Bronchial epithelial cell (primary cell): Measurements from ENCODE around the gene NRP2. TPM values are rescaled to one million over a fixed set of nuclear protein-coding genes. Genes with fewer than 3 reads are reported as not detected.
A peak's percentile ranks its signal among the peaks of the same experiment; 100 is the strongest.

Source experiments
- DNase-seq: peaks from one replicate; pipeline ENCODE4 v3.0.0-alpha.2; 2010; ENCODE audit warnings: low read depth
- FAIRE-seq: peaks from 2 replicates; lab custom pipeline; 2011; peaks lifted over from hg19 to GRCh38; lab: Jason Lieb, UNC
- H3K27me3 ChIP-seq: 2 replicates; pipeline ENCODE4 v1.5.1; 2011; ENCODE audit warnings: low read length; ENCODE audit not compliant: control insufficient read depth, insufficient read depth
- H3K36me3 ChIP-seq: 2 replicates; pipeline ENCODE4 v1.5.1; 2011; ENCODE audit warnings: low read length; ENCODE audit not compliant: control insufficient read depth, insufficient read depth
- H3K4me3 ChIP-seq: 2 replicates; pipeline ENCODE4 v1.5.1; 2011; ENCODE audit warnings: mild to moderate bottlenecking, low read depth, low read length, control low read depth
- total RNA-seq: library from RNA; depleted of rRNA; stranded (reverse); fragments of >200 nt; gene quantifications from 2 replicates; pipeline ENCODE4 v1.2.1, GENCODE V29; 2014
- TF ChIP-seq, protein P1 (sequence below): IDR thresholded peaks from 2 replicates; pipeline ENCODE4 v1.5.1; 2011; ENCODE audit warnings: mild to moderate bottlenecking, moderate library complexity, low read length, control low read depth, inconsistent platforms; ENCODE audit not compliant: insufficient read depth, severe bottlenecking

The NRP2 gene
- total RNA-seq, 1 donor from 2014 or later = 21.3 TPM

DNA sequence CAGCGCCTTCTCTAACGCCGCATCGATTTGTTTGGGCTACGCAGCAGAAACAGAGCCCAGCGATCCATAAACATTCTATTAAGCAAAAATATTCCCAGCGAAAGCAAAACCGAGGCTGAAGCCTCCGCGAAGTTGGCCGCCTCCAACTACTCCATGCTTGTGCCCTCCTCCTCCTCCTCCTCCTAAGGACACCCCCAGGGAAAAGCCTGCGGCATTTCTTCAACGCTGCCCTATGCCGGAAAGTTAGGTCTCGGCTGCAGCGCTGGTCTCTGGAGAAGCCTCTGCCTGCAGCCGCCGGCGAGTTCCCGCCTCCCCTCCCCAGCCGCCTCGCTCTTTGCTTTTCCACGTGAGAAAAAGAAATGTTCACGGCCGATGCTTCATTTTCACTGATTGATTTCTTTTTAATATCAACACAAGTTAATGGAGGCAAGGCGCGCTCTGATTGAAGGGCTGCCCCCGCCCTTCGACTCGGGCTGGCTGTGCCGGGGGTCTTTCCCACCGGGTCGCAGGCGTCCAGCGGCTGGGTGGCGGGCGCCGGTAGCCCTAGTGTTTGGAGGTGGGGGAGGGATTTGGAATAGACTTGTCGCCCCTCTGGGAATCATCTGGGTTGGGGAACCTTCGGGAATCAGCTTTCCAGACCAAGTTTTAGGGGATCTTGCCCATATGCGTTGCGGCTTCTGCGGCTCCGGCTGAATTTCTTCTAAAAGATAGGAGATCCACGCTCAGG lies 3.9 kb downstream of the NRP2 start:
- Histone ChIP-seq H3K4me3 (peak overlapping the region; percentile 67), H3K27me3 (no peaks in the 10 kb centered on the region), H3K36me3 (no peaks in the 10 kb centered on the region)
- no peak for DNase-seq
- TF ChIP-seq, protein P1, sequence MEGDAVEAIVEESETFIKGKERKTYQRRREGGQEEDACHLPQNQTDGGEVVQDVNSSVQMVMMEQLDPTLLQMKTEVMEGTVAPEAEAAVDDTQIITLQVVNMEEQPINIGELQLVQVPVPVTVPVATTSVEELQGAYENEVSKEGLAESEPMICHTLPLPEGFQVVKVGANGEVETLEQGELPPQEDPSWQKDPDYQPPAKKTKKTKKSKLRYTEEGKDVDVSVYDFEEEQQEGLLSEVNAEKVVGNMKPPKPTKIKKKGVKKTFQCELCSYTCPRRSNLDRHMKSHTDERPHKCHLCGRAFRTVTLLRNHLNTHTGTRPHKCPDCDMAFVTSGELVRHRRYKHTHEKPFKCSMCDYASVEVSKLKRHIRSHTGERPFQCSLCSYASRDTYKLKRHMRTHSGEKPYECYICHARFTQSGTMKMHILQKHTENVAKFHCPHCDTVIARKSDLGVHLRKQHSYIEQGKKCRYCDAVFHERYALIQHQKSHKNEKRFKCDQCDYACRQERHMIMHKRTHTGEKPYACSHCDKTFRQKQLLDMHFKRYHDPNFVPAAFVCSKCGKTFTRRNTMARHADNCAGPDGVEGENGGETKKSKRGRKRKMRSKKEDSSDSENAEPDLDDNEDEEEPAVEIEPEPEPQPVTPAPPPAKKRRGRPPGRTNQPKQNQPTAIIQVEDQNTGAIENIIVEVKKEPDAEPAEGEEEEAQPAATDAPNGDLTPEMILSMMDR = no peak
- FAIRE-seq = no peak

DNA sequence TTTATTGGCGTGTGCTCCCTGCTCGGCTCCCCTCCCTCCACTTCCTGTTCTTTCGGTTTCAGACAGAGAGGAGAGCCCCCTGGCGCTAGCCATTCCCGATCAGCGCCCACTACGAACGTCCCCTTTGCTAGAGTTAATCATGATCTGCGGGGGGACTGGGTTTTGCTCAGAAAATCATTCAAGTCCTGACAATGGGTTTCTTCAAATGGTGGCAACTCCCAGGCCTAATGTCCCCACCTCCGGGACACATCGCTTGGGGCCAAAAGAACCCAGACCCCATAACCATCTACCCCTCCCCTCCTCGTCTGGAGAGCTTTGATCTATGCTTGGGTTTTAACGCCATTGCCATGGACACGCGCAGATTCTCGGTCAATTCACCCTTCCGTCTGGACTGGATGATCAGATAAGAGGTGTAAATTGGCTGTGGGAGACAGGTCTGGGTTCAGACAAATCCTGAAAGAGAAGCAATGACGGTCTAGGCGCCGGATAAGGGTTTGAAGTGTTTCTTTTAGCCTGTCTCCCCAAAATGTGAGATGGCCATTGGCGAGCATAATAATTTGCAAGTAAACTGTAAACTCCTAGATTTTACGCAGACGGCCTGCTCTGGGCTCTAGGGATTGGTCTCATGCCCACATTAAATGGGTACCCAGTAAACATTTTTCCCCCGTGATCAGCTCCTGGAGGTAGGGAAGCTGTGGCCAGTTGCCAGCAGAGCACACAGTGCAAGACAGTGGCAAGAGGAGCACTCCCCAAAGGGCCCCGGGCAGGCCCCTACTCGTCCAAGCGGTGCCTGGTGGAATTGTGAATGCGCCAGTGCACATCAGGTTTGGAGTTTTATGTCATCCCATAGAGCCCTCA lies 4.7 kb downstream of the NRP2 start:
- peak; percentile 29 for DNase-seq
- TF ChIP-seq, protein P1 = no peak

DNA sequence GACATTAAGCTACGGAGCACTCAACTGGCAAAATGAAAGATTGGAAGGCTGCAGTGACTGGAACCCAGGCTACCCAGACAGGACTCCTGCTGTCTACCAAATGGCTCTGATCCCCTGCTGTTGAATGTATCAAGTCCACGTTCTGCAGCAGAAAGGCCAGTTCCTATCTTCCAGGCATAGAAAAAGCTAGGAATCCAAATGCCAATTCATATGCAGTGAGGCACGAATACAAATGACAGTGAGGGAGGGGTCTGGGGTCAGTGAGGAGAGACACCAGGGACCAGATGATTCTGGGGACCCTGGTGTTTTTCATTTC lies 5.3 kb downstream of the NRP2 start:
- H3K36me3 ChIP-seq = no peaks in the 10 kb centered on the region
- TF ChIP-seq, protein P1 = no peak
- DNase-seq (no peak), FAIRE-seq (no peak)
- no peak overlapping the region for H3K4me3 ChIP-seq
- no peaks in the 10 kb centered on the region for H3K27me3 ChIP-seq

More for the DNA sequence above, 4.7 kb downstream of the NRP2 start:
- Histone ChIP-seq H3K36me3 (no peaks in the 10 kb centered on the region), H3K4me3 (peak overlapping the region; percentile 67), H3K27me3 (no peaks in the 10 kb centered on the region)
- no peak for FAIRE-seq

DNA sequence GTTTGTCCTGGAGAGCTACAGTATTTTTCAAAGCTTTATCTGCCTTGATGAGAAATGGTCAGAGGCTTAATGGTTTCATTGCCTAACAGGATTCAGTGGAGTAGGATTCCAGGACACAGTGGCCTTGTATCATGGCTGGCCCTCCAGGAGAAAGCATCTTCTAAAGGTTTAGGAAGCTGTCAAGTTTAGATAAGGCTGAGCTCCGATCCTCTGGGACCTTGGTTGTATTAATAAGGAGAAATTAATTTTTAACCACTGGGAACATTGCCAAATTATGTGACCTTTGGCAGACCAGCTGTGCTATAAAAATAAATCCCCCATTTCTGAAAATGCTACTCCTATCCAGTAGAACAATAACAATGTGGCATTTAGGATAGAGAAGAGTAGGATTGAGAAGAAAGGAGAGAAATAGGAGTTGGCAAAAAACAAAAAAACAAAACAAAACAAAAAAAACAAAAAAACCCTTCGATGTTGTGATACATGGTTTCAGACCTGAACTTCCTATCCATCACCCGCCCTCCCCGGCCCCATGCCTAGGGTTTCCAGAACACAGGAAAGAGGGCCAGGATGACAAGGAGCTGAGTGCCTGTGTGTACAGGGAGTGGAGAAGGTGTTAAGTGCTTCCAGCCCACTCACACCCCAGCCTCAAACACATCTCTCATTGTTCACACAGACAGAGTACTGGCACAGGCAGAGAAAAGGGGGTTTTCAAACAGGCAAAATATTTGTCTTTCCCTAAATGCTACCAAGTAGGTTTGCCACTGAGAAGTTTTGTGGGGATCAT lies 6.3 kb downstream of the NRP2 start:
- H3K4me3 ChIP-seq = no peak overlapping the region
- TF ChIP-seq, protein P1 = no peak
- FAIRE-seq = no peak
- no peak for DNase-seq
- H3K27me3 ChIP-seq = no peaks in the 10 kb centered on the region
- H3K36me3 ChIP-seq = no peaks in the 10 kb centered on the region

DNA sequence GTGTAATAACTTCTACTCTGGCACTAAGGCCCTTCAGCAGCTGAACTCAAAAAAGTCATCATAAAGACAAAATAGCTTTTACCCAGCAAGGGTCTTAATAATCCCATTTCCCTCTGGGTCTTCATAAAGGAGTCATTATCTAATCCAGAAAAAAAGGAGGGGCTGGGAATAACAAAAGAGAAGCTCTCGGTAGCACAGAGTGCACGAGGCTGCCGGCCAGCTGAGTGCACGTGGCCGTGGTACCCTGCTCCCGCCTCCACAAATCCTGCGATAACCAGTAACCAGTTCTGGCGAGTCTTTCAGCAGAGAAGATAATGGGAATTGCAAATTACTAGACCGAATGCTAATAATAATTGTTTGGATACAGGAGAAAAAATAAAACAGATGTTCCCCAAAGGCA lies 7.5 kb downstream of the NRP2 start:
- TF ChIP-seq, protein P1 = no peak
- no peaks in the 10 kb centered on the region for H3K27me3 ChIP-seq
- FAIRE-seq (no peak), DNase-seq (no peak)
- no peaks in the 10 kb centered on the region for H3K36me3 ChIP-seq
- H3K4me3 ChIP-seq = no peak overlapping the region
